Measurements from ENCODE around the gene SPATC1L.

DNA sequence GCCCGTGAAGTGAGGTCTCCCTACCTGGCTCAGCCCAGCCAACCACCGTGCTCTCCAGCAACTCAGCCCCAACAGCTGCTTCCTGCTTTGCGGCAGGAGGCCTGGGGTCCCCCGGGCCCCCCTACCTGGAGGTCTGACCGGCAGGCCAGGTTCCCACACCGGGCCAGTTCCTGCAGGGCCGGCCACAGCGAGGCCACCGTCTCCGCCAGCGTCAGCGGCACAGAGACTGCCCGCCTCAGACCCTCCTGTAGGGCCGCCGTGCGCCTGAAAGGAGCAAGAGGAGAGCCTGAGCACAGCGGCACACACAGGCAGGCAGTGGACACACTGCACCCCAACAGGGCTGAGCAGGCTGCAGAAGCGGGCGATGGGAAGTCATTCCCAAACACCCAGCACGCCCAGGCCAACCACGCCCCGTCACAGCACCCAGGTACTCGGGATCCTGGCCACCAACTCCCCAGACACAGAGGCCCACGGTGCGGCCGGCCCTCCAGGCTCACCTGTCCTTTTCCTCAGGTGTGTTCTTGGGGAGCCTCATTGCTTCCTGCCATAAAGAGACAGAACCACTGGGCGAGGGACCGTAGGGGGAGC, 45.8 kb downstream of the SPATC1L start:
- TF ChIP-seq, protein P1, sequence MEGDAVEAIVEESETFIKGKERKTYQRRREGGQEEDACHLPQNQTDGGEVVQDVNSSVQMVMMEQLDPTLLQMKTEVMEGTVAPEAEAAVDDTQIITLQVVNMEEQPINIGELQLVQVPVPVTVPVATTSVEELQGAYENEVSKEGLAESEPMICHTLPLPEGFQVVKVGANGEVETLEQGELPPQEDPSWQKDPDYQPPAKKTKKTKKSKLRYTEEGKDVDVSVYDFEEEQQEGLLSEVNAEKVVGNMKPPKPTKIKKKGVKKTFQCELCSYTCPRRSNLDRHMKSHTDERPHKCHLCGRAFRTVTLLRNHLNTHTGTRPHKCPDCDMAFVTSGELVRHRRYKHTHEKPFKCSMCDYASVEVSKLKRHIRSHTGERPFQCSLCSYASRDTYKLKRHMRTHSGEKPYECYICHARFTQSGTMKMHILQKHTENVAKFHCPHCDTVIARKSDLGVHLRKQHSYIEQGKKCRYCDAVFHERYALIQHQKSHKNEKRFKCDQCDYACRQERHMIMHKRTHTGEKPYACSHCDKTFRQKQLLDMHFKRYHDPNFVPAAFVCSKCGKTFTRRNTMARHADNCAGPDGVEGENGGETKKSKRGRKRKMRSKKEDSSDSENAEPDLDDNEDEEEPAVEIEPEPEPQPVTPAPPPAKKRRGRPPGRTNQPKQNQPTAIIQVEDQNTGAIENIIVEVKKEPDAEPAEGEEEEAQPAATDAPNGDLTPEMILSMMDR (IDR thresholded peaks at IDR 0.05), result no peak
- TF ChIP-seq EP300 (IDR thresholded peaks at IDR 0.05) (no peak), ESRRA (IDR thresholded peaks at IDR 0.05; ENCODE audit: borderline replicate concordance, low read length) (no peak), POLR2A (IDR thresholded peaks at IDR 0.05; ENCODE audit: low read length) (no peak), RFX5 (IDR thresholded peaks at IDR 0.05) (no peak), SMC3 (IDR thresholded peaks at IDR 0.05) (no peak), HOXB5 (CRISPR knock-in tag; IDR thresholded peaks at IDR 0.05) (no peak)
- TF ChIP-seq, protein P2, sequence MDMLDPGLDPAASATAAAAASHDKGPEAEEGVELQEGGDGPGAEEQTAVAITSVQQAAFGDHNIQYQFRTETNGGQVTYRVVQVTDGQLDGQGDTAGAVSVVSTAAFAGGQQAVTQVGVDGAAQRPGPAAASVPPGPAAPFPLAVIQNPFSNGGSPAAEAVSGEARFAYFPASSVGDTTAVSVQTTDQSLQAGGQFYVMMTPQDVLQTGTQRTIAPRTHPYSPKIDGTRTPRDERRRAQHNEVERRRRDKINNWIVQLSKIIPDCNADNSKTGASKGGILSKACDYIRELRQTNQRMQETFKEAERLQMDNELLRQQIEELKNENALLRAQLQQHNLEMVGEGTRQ (IDR thresholded peaks at IDR 0.05), result no peak
- TF ChIP-seq, protein P3, sequence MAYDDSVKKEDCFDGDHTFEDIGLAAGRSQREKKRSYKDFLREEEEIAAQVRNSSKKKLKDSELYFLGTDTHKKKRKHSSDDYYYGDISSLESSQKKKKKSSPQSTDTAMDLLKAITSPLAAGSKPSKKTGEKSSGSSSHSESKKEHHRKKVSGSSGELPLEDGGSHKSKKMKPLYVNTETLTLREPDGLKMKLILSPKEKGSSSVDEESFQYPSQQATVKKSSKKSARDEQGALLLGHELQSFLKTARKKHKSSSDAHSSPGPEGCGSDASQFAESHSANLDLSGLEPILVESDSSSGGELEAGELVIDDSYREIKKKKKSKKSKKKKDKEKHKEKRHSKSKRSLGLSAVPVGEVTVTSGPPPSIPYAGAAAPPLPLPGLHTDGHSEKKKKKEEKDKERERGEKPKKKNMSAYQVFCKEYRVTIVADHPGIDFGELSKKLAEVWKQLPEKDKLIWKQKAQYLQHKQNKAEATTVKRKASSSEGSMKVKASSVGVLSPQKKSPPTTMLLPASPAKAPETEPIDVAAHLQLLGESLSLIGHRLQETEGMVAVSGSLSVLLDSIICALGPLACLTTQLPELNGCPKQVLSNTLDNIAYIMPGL (CRISPR knock-in tag; IDR thresholded peaks at IDR 0.05; ENCODE audit: borderline replicate concordance), result no peak
